HepG2 (cell line): Measurements from ENCODE around the gene NYAP1. TPM values are rescaled to one million over a fixed set of nuclear protein-coding genes. Genes with fewer than 3 reads are reported as not detected.

Experiments used
- ARNT2 ChIP-seq: sonication (generic); formaldehyde crosslinking; IDR thresholded peaks from 2 replicates; pipeline ENCODE4 v1.8.0; 2022; ENCODE audit warnings: mild to moderate bottlenecking, low read depth, missing genetic modification reagents, moderate library complexity
- GABPA ChIP-seq, 2 experiments: IDR thresholded peaks; 2 replicates each; pipeline ENCODE4 v1.6.1; 2011 to 2016; ENCODE audit warnings: low read depth in 2 of 2, low read length in 1 of 2, missing biosample characterization in 1 of 2, missing genetic modification characterization in 1 of 2
- HMG20B ChIP-seq: conservative IDR thresholded peaks from 2 replicates; pipeline ENCODE4 v1.6.1; 2016; ENCODE audit warnings: missing genetic modification reagents, missing compliant biosample characterization
- KDM2A ChIP-seq: sonication (generic); formaldehyde crosslinking; IDR thresholded peaks from 2 replicates; pipeline ENCODE4 v1.4.0; 2020; ENCODE audit warnings: low read depth, missing genetic modification reagents, borderline replicate concordance
- ONECUT2 ChIP-seq: sonication (generic); formaldehyde crosslinking; IDR thresholded peaks from 2 replicates; pipeline ENCODE4 v1.4.0; 2020; ENCODE audit warnings: missing genetic modification reagents
- POLR2AphosphoS5 ChIP-seq: IDR thresholded peaks from 2 replicates; pipeline ENCODE4 v1.6.1; 2012; ENCODE audit warnings: low read depth, low read length
- SAP130 ChIP-seq: IDR thresholded peaks from 2 replicates; pipeline ENCODE4 v1.6.1; 2016; ENCODE audit warnings: low read depth
- TIGD3 ChIP-seq: sonication (generic); formaldehyde crosslinking; IDR thresholded peaks from 2 replicates; pipeline ENCODE4 v1.5.1; 2020; ENCODE audit warnings: mild to moderate bottlenecking, missing genetic modification reagents, borderline replicate concordance
- U2AF2 ChIP-seq: fragments of 200-400 bp; formaldehyde crosslinking; IDR thresholded peaks from 2 replicates; pipeline ENCODE4 v1.6.1; 2017; ENCODE audit warnings: low read depth, mild to moderate bottlenecking, low read length
- ZFX ChIP-seq: sonication (generic); formaldehyde crosslinking; IDR thresholded peaks from 2 replicates; pipeline ENCODE4 v1.4.0; 2020; ENCODE audit warnings: mild to moderate bottlenecking, low read depth, missing genetic modification reagents, moderate library complexity
- ZHX2 ChIP-seq, 2 experiments: sonication (generic) in 1 of 2; formaldehyde crosslinking in 1 of 2; IDR thresholded peaks; 2 replicates each; pipeline versions ENCODE4 v1.6.1 to v1.9.0; 2014 to 2022; ENCODE audit warnings: antibody characterized with exemption in 1 of 2, borderline replicate concordance in 1 of 2, inconsistent platforms in 1 of 2, low read depth in 1 of 2, missing genetic modification reagents in 1 of 2
- ZNF136 ChIP-seq: sonication (generic); formaldehyde crosslinking; IDR thresholded peaks from 2 replicates; pipeline ENCODE4 v1.8.1; 2022; ENCODE audit warnings: low read depth, mild to moderate bottlenecking, moderate library complexity, missing genetic modification reagents
- ZNF207 ChIP-seq: fragments of 450-650 bp; IDR thresholded peaks from 2 replicates; pipeline ENCODE4 v1.6.1; 2016; ENCODE audit warnings: antibody characterized with exemption, borderline replicate concordance
- ZNF256 ChIP-seq: sonication (generic); formaldehyde crosslinking; conservative IDR thresholded peaks from 2 replicates; pipeline ENCODE4 v1.4.0; 2020; ENCODE audit warnings: missing genetic modification reagents
- ZNF326 ChIP-seq: sonication (generic); formaldehyde crosslinking; IDR thresholded peaks from 2 replicates; pipeline ENCODE4 v1.4.0; 2020; ENCODE audit warnings: missing genetic modification reagents, borderline replicate concordance
- ZNF543 ChIP-seq: sonication (generic); formaldehyde crosslinking; IDR thresholded peaks from 2 replicates; pipeline ENCODE4 v1.4.0; 2020; ENCODE audit warnings: mild to moderate bottlenecking, missing genetic modification reagents
- ZNF562 ChIP-seq: sonication (generic); formaldehyde crosslinking; IDR thresholded peaks from 2 replicates; pipeline ENCODE4 v1.8.0; 2022; ENCODE audit warnings: missing genetic modification reagents, borderline replicate concordance
- ZNF614 ChIP-seq: IDR thresholded peaks from 2 replicates; pipeline ENCODE4 v1.6.1; 2018; ENCODE audit warnings: missing biosample characterization, missing genetic modification reagents, inconsistent platforms, borderline replicate concordance
- ZNF775 ChIP-seq: sonication (generic); formaldehyde crosslinking; IDR thresholded peaks from 2 replicates; pipeline ENCODE4 v1.4.0; 2020; ENCODE audit warnings: missing genetic modification reagents, mild to moderate bottlenecking, moderate library complexity, borderline replicate concordance
- polyA plus RNA-seq, 8 experiments: library from polyadenylated mRNA; depleted of rRNA in 3 of 8; stranded (reverse) in 7 of 8; unstranded in 1 of 8; fragments of >200 nt; fragmentation: Illumina TruSeq in 4 of 8; extraction: Trizol in 4 of 8; gene quantifications; 2 replicates each; pipeline versions ENCODE4 v1.2.1 to v1.2.3, GENCODE V29; 2011 to 2016; ENCODE audit warnings: low read depth in 4 of 8, missing spikeins in 1 of 8, mixed read lengths in 1 of 8; ENCODE audit not compliant: insufficient read depth in 1 of 8
- total RNA-seq, 5 experiments: library from RNA; depleted of rRNA; stranded (reverse); fragments of >200 nt; fragmentation: Illumina TruSeq; extraction: Trizol; gene quantifications; 2 replicates each; pipeline ENCODE4 v1.2.3, GENCODE V29; 2016; ENCODE audit warnings: low read depth in 1 of 5

The NYAP1 gene
- total and polyA plus RNA-seq, 2 of the 13 experiments (the other 11 are each of a cell fraction or from before 2014, with no cell fraction given) = 0.15 to 0.46 TPM

GRCh38 chr7:100538654-100539435, 55.1 kb downstream of the NYAP1 start, which contains the start of gene AGFG2 (continued):
- TF ChIP-seq HMG20B = no peak
- peak; percentile 100 for TF ChIP-seq SAP130 (CRISPR knock-in tag)
- TF ChIP-seq ZNF775 (CRISPR knock-in tag) = no peak
- TF ChIP-seq ZNF136 = 0 out of 2 replicates have a peak, but pooled peaks have one; percentile 31
- TF ChIP-seq ZNF562 (CRISPR knock-in tag) = no peak
- TF ChIP-seq ZNF256 (CRISPR knock-in tag) = no peak
- TF ChIP-seq KDM2A (CRISPR knock-in tag) = no peak
- no peak for TF ChIP-seq TIGD3 (CRISPR knock-in tag)
- peak; percentile 67; the same call in 1 of the 2 replicates for TF ChIP-seq ZFX (CRISPR knock-in tag)
- TF ChIP-seq ONECUT2 (CRISPR knock-in tag) = no peak
- TF ChIP-seq U2AF2 = no peak
- no peak for TF ChIP-seq ZHX2 (IDR thresholded peaks at IDR 0.05; ENCODE audit: low read depth)
- no peak for TF ChIP-seq ZHX2 (CRISPR knock-in tag; IDR thresholded peaks at IDR 0.05; ENCODE audit: borderline replicate concordance)
- peak; percentile 94 for TF ChIP-seq POLR2AphosphoS5
- peak; percentile 62; the same call in 1 of the 2 replicates for TF ChIP-seq ZNF543 (CRISPR knock-in tag)
- no peak for TF ChIP-seq ZNF614
- no peak for TF ChIP-seq GABPA (IDR thresholded peaks at IDR 0.05; ENCODE audit: low read depth, low read length)
- no peak for TF ChIP-seq GABPA (CRISPR knock-in tag; IDR thresholded peaks at IDR 0.05; ENCODE audit: low read depth)
- no peak for TF ChIP-seq ZNF207
- TF ChIP-seq ARNT2 = peak; percentile 90
- TF ChIP-seq ZNF326 (CRISPR knock-in tag) = no peak
